WTC11 (cell line): ENCODE data around the gene CADM2.
"Not testable (repeated sequence)": the region's sequence is repeated elsewhere in the genome, so short reads cannot be mapped to it uniquely, and the experiment has no call there.

Experiments
- CTCF ChIP-seq: fragments of 200-600 bp; IDR thresholded peaks from 2 replicates; pipeline ENCODE4 v1.8.0; 2022; ENCODE audit warnings: antibody characterized with exemption
- FOXP1 ChIP-seq: sonication (generic); formaldehyde crosslinking; IDR thresholded peaks from 2 replicates; pipeline ENCODE4 v1.8.0; 2022; ENCODE audit warnings: missing genetic modification reagents, mild to moderate bottlenecking, moderate library complexity, borderline replicate concordance
- JUN ChIP-seq: sonication (generic); formaldehyde crosslinking; IDR thresholded peaks from 2 replicates; pipeline ENCODE4 v1.8.0; 2023; ENCODE audit warnings: mild to moderate bottlenecking, missing genetic modification reagents
- MAX ChIP-seq: sonication (generic); formaldehyde crosslinking; IDR thresholded peaks from 2 replicates; pipeline ENCODE4 v1.8.0; 2022; ENCODE audit warnings: mild to moderate bottlenecking, missing genetic modification reagents
- NFYB ChIP-seq: sonication (generic); formaldehyde crosslinking; conservative IDR thresholded peaks from 2 replicates; pipeline ENCODE4 v1.8.0; 2022; ENCODE audit warnings: low read depth, missing genetic modification reagents
- NR2C2 ChIP-seq: sonication (generic); formaldehyde crosslinking; IDR thresholded peaks from 2 replicates; pipeline ENCODE4 v1.8.0; 2022; ENCODE audit warnings: mild to moderate bottlenecking, missing genetic modification reagents
- PRRX2 ChIP-seq: fragments of 250-450 bp; sonication (Bioruptor Pico); IDR thresholded peaks from 2 replicates; pipeline ENCODE4 v1.8.0; 2021; ENCODE audit warnings: mild to moderate bottlenecking
- SMAD4 ChIP-seq: sonication (generic); formaldehyde crosslinking; IDR thresholded peaks from 2 replicates; pipeline ENCODE4 v1.8.0; 2022; ENCODE audit warnings: mild to moderate bottlenecking, missing genetic modification reagents
- TP53 ChIP-seq: sonication (generic); formaldehyde crosslinking; IDR thresholded peaks from 2 replicates; pipeline ENCODE4 v1.8.1; 2023; ENCODE audit warnings: mild to moderate bottlenecking, missing genetic modification reagents
- ZBTB43 ChIP-seq: sonication (generic); formaldehyde crosslinking; IDR thresholded peaks from 2 replicates; pipeline ENCODE4 v1.8.1; 2023; ENCODE audit warnings: mild to moderate bottlenecking, missing genetic modification reagents
- ZNF121 ChIP-seq: sonication (generic); formaldehyde crosslinking; IDR thresholded peaks from 2 replicates; pipeline ENCODE4 v1.8.0; 2023; ENCODE audit warnings: missing genetic modification reagents
- ZNF416 ChIP-seq: fragments of 250-450 bp; sonication (Bioruptor Pico); IDR thresholded peaks from 2 replicates; pipeline ENCODE4 v1.9.0; 2021; ENCODE audit warnings: mild to moderate bottlenecking, inconsistent platforms

DNA sequence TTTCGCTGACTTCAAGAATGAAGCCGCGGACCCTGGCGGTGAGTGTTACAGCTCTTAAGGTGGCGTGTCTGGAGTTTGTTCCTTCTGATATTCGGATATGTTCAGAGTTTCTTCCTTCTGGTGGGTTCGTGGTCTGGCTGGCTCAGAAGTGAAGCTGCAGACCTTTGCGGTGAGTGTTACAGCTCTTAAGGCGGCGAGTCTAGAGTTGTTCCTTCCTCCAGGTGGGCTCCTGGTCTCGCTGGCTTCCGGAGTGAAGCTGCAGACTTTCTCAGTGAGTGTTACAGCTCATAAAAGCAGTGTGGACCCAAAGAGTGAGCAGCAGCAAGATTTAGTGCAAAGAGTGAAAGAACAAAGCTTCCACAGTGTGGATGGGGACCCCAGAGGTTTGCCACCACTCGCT is 174.1 kb downstream of the CADM2 start:
- TF ChIP-seq PRRX2 (CRISPR knock-in tag); CTCF; JUN; SMAD4 (CRISPR knock-in tag); MAX (CRISPR knock-in tag); NR2C2 (CRISPR knock-in tag); TP53; NFYB (CRISPR knock-in tag); FOXP1; ZNF416 (CRISPR knock-in tag); ZBTB43 (CRISPR knock-in tag); ZNF121 (CRISPR knock-in tag): not testable (repeated sequence)
